Measurements from ENCODE around the gene CDKN1C. TPM values are rescaled to one million over a fixed set of nuclear protein-coding genes. Genes with fewer than 3 reads are reported as not detected.

The CDKN1C gene
- not detected for polyA plus RNA-seq

GRCh38 chr11:2885678-2886081 lies at the start of gene CDKN1C:
Gene CDKN1C, minus strand, starts transcription at chr11:2885775. Its CDS starts 319 bp downstream, at chr11:2885456.
- Mint-ChIP-seq H3K9me3 (no peaks in the 10 kb centered on the region), H3K36me3 (no peaks in the 10 kb centered on the region), H3K4me3 (peak within 1 kb of the TSS; percentile 87 to 94 (median 92)), H3K27ac (peak within 1 kb of the TSS in 1 of 3 donors; percentile 70), H3K27me3 (peaks cover 11% of the 10 kb centered on the region), H3K4me1 (peaks cover 0 to 9% (median 3%) of the 10 kb centered on the region in 3 donors)

GRCh38 chr11:2934611-2935239 lies 49.1 kb upstream of the CDKN1C start:
- H3K27ac Mint-ChIP-seq, result no peak overlapping the region
- H3K4me1 Mint-ChIP-seq, result peaks cover 4 to 6% (median 5%) of the 10 kb centered on the region in 3 donors
- peaks cover 6% of the 10 kb centered on the region for H3K27me3 Mint-ChIP-seq
- H3K36me3 Mint-ChIP-seq, result peaks cover 4% of the 10 kb centered on the region
- H3K4me3 Mint-ChIP-seq, result no peak overlapping the region
- H3K9me3 Mint-ChIP-seq, result peaks cover 0 to 6% (median 6%) of the 10 kb centered on the region in 3 donors

- Mint-ChIP-seq H3K27me3 (peaks cover 6% of the 10 kb centered on the region), H3K27ac (peak overlapping the region in 1 of 3 donors; percentile 73), H3K4me3 (no peak overlapping the region), H3K4me1 (peaks cover 4 to 6% (median 5%) of the 10 kb centered on the region in 3 donors), H3K36me3 (peaks cover 4% of the 10 kb centered on the region), H3K9me3 (peaks cover 0 to 6% (median 6%) of the 10 kb centered on the region in 3 donors)
Observed at GRCh38 chr11:2934021-2934550, 48.5 kb upstream of the CDKN1C start.

- H3K27ac Mint-ChIP-seq, result peak overlapping the region in 1 of 3 donors; percentile 73
- H3K36me3 Mint-ChIP-seq, result peaks cover 4% of the 10 kb centered on the region
- no peak overlapping the region for H3K4me3 Mint-ChIP-seq
- peaks cover 9% of the 10 kb centered on the region for H3K27me3 Mint-ChIP-seq
- peaks cover 4 to 7% (median 6%) of the 10 kb centered on the region in 3 donors for H3K4me1 Mint-ChIP-seq
- peaks cover 0 to 6% (median 6%) of the 10 kb centered on the region in 3 donors for H3K9me3 Mint-ChIP-seq
Observed at GRCh38 chr11:2933375-2934020, 47.9 kb upstream of the CDKN1C start.

GRCh38 chr11:2932850-2933251 lies 47.3 kb upstream of the CDKN1C start:
- Mint-ChIP-seq H3K27me3 (peaks cover 16% of the 10 kb centered on the region), H3K4me1 (peaks cover 9 to 10% (median 9%) of the 10 kb centered on the region in 3 donors), H3K9me3 (peaks cover 0 to 6% (median 5%) of the 10 kb centered on the region in 3 donors), H3K4me3 (no peak overlapping the region), H3K36me3 (peaks cover 4% of the 10 kb centered on the region), H3K27ac (no peak overlapping the region)

GRCh38 chr11:2931771-2932738 lies 46.5 kb upstream of the CDKN1C start:
- peaks cover 9 to 10% (median 9%) of the 10 kb centered on the region in 3 donors for H3K4me1 Mint-ChIP-seq
- no peaks in the 10 kb centered on the region for H3K9me3 Mint-ChIP-seq
- H3K27ac Mint-ChIP-seq, result no peak overlapping the region
- H3K27me3 Mint-ChIP-seq, result peaks cover 21% of the 10 kb centered on the region
- no peak overlapping the region for H3K4me3 Mint-ChIP-seq
- H3K36me3 Mint-ChIP-seq, result no peaks in the 10 kb centered on the region

GRCh38 chr11:2931420-2931746 lies 45.8 kb upstream of the CDKN1C start:
- Mint-ChIP-seq H3K36me3 (no peaks in the 10 kb centered on the region), H3K9me3 (no peaks in the 10 kb centered on the region), H3K27ac (no peak overlapping the region), H3K4me3 (no peak overlapping the region), H3K27me3 (peaks cover 26% of the 10 kb centered on the region), H3K4me1 (peaks cover 9 to 10% (median 9%) of the 10 kb centered on the region in 3 donors)

- no peaks in the 10 kb centered on the region for H3K9me3 Mint-ChIP-seq
- H3K4me1 Mint-ChIP-seq, result peaks cover 9 to 10% (median 10%) of the 10 kb centered on the region in 3 donors
- H3K4me3 Mint-ChIP-seq, result peak overlapping the region; percentile 27 to 93 (median 82)
- H3K36me3 Mint-ChIP-seq, result no peaks in the 10 kb centered on the region
- peaks cover 28% of the 10 kb centered on the region for H3K27me3 Mint-ChIP-seq
- peak overlapping the region in 1 of 3 donors; percentile 25 for H3K27ac Mint-ChIP-seq
Observed at GRCh38 chr11:2930704-2931419, 45.3 kb upstream of the CDKN1C start.

- peaks cover 9 to 10% (median 10%) of the 10 kb centered on the region in 3 donors for H3K4me1 Mint-ChIP-seq
- H3K9me3 Mint-ChIP-seq, result no peaks in the 10 kb centered on the region
- H3K36me3 Mint-ChIP-seq, result no peaks in the 10 kb centered on the region
- H3K4me3 Mint-ChIP-seq, result peak overlapping the region; percentile 27 to 93 (median 85)
- peak overlapping the region in 1 of 3 donors; percentile 25 for H3K27ac Mint-ChIP-seq
- peaks cover 28% of the 10 kb centered on the region for H3K27me3 Mint-ChIP-seq
Observed at GRCh38 chr11:2929950-2930703, 44.6 kb upstream of the CDKN1C start.

- no peaks in the 10 kb centered on the region for H3K9me3 Mint-ChIP-seq
- H3K27ac Mint-ChIP-seq, result no peak overlapping the region
- peak overlapping the region; percentile 27 to 92 (median 85) for H3K4me3 Mint-ChIP-seq
- H3K4me1 Mint-ChIP-seq, result peaks cover 9 to 10% (median 10%) of the 10 kb centered on the region in 3 donors
- H3K27me3 Mint-ChIP-seq, result peaks cover 28% of the 10 kb centered on the region
- no peaks in the 10 kb centered on the region for H3K36me3 Mint-ChIP-seq
Observed at GRCh38 chr11:2929531-2929949, 44.0 kb upstream of the CDKN1C start.

GRCh38 chr11:2928605-2929530 lies 43.3 kb upstream of the CDKN1C start, which contains the start of gene PHLDA2:
Gene PHLDA2, minus strand, starts transcription at chr11:2929420. Its CDS starts 56 bp downstream, at chr11:2929364.
- no peaks in the 10 kb centered on the region for H3K9me3 Mint-ChIP-seq
- peak within 1 kb of the TSS in 2 of 3 donors; percentile 25 to 65 for H3K27ac Mint-ChIP-seq
- no peaks in the 10 kb centered on the region for H3K36me3 Mint-ChIP-seq
- H3K27me3 Mint-ChIP-seq, result peaks cover 28% of the 10 kb centered on the region
- H3K4me1 Mint-ChIP-seq, result peaks cover 9 to 10% (median 10%) of the 10 kb centered on the region in 3 donors
- H3K4me3 Mint-ChIP-seq, result peak within 1 kb of the TSS; percentile 69 to 93 (median 87)

- Mint-ChIP-seq H3K9me3 (no peaks in the 10 kb centered on the region), H3K27me3 (peaks cover 28% of the 10 kb centered on the region), H3K27ac (no peak overlapping the region), H3K4me1 (peaks cover 9 to 10% (median 10%) of the 10 kb centered on the region in 3 donors), H3K4me3 (peak overlapping the region; percentile 52 to 86 (median 78)), H3K36me3 (no peaks in the 10 kb centered on the region)
Observed at GRCh38 chr11:2927851-2928604, 42.5 kb upstream of the CDKN1C start.
